ENCODE data around the gene SLC26A3. TPM values are rescaled to one million over a fixed set of nuclear protein-coding genes. Genes with fewer than 3 reads are reported as not detected.
A peak's percentile ranks its signal among the peaks of the same experiment; 100 is the strongest.

The SLC26A3 gene
- total RNA-seq, 1 experiment from 2014 or later, result not detected

- DNase-seq (ENCODE audit: low read depth), result no peak
These were observed 57.0 kb downstream of the SLC26A3 start for GRCh38 chr7:107746006-107746405.

GRCh38 chr7:107744345-107744750 lies 58.7 kb downstream of the SLC26A3 start:
- DNase-seq (ENCODE audit: low read depth), result no peak

- peak; percentile 96 for DNase-seq (ENCODE audit: low read depth)
These were observed 59.3 kb downstream of the SLC26A3 start, which contains the start of gene CBLL1 for GRCh38 chr7:107743567-107744344. Gene CBLL1, plus strand, starts transcription at chr7:107744142. Its CDS starts 22 bp downstream, at chr7:107744164.

GRCh38 chr7:107742678-107743566 lies 60.1 kb downstream of the SLC26A3 start:
- no peak for DNase-seq (ENCODE audit: low read depth)

GRCh38 chr7:107728276-107728675 lies 74.7 kb downstream of the SLC26A3 start:
- no peak for DNase-seq (ENCODE audit: low read depth)

GRCh38 chr7:107726356-107727130 lies 76.5 kb downstream of the SLC26A3 start:
- peak; percentile 9 for DNase-seq (ENCODE audit: low read depth)

- DNase-seq (ENCODE audit: low read depth), result peak; percentile 69
These were observed 77.8 kb downstream of the SLC26A3 start for GRCh38 chr7:107725138-107725740.

- DNase-seq (ENCODE audit: low read depth), result no peak
These were observed 79.8 kb downstream of the SLC26A3 start for GRCh38 chr7:107723255-107723654.

- no peak for DNase-seq (ENCODE audit: low read depth)
These were observed 81.7 kb downstream of the SLC26A3 start for GRCh38 chr7:107721286-107721685.

GRCh38 chr7:107718456-107719193 lies 84.4 kb downstream of the SLC26A3 start:
- no peak for DNase-seq (ENCODE audit: low read depth)

GRCh38 chr7:107715531-107715930 lies 87.5 kb downstream of the SLC26A3 start:
- DNase-seq (ENCODE audit: low read depth), result peak; percentile 71

Other genes starting within 250 kb of the SLC26A3 start
- gene COG5, start 239.3 kb downstream of the SLC26A3 start, total RNA-seq (2014; rRNA removed; shearing (Covaris generic)), result 20.8 and 62.3 TPM in 2 replicates
- gene DUS4L, start 239.3 kb downstream of the SLC26A3 start, total RNA-seq (2014; rRNA removed; shearing (Covaris generic)), result 8.1 and 12.5 TPM in 2 replicates
- 120 and 234 TPM in 2 replicates for gene BCAP29, start 223.0 kb downstream of the SLC26A3 start, total RNA-seq (2014; rRNA removed; shearing (Covaris generic))
- gene SLC26A4, start 142.4 kb downstream of the SLC26A3 start, total RNA-seq (2014; rRNA removed; shearing (Covaris generic)), result 0.84 and 1.6 TPM in 2 replicates
- 43.4 and 43.8 TPM in 2 replicates for gene CBLL1, start 59.1 kb downstream of the SLC26A3 start, total RNA-seq (2014; rRNA removed; shearing (Covaris generic))
- 113 and 150 TPM in 2 replicates for gene DLD, start 88.0 kb upstream of the SLC26A3 start, total RNA-seq (2014; rRNA removed; shearing (Covaris generic))
- 112 and 225 TPM in 2 replicates for gene LAMB1, start 199.9 kb upstream of the SLC26A3 start, total RNA-seq (2014; rRNA removed; shearing (Covaris generic))